ENCODE results near the gene TFF3.

GRCh38 chr21:42308161-42308913 is 6.9 kb downstream of the TFF3 start:
- TF ChIP-seq CTCF (conservative IDR thresholded peaks at IDR 0.05; ENCODE audit: low read length) (no peak), EZH2phosphoT487 (IDR thresholded peaks at IDR 0.05; ENCODE audit: borderline replicate concordance, low read depth, low read length) (no peak)
